ENCODE measurements around the gene PEA15.

DNA sequence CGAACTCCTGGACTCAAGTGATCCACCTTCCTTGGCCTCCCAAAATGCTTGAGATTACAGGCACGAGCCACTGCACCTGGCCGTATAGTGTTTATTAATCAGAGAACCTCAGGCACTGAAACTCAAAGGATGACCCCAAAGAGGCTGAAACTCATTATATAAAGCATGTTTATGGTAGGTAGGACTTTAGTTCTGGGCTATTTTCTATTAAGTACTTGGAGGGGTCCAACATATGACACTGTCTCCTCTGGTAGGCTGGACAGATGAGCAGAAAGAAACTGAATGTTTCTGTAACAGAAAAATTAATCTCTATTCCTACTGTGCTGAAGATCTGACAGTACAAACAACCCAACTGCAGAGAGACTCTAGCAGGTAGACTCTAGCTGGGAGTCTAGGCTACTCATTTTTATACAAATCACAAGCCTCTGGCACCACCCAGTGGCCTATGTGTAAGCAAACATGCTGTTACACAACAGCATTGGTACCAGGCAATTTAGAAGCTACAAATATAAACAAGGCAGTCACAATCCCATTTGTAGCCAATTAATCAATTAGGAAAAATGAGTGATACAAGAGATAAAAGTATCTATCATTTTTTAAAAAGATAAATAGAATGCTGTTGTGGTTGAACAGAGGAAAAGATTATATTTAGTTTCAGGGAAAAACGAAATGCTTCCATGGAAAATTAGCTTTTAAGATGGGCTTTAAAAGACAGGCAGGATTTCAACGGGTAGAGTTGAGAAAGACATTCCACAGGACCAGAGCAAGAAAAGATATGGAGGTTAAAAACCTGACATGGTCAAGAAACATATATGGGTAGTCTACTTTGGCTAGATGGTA is 46.7 kb downstream of the PEA15 start:
- TF ChIP-seq CTCF (IDR thresholded peaks at IDR 0.05) (peak; percentile 25 to 85 (median 78)), POLR2A (IDR thresholded peaks at IDR 0.05) (no peak), POLR2AphosphoS5 (IDR thresholded peaks at IDR 0.05) (peak; percentile 42)

All from prostate gland (tissue), 2 donors.